ENCODE results near the gene ESYT3.

DNA sequence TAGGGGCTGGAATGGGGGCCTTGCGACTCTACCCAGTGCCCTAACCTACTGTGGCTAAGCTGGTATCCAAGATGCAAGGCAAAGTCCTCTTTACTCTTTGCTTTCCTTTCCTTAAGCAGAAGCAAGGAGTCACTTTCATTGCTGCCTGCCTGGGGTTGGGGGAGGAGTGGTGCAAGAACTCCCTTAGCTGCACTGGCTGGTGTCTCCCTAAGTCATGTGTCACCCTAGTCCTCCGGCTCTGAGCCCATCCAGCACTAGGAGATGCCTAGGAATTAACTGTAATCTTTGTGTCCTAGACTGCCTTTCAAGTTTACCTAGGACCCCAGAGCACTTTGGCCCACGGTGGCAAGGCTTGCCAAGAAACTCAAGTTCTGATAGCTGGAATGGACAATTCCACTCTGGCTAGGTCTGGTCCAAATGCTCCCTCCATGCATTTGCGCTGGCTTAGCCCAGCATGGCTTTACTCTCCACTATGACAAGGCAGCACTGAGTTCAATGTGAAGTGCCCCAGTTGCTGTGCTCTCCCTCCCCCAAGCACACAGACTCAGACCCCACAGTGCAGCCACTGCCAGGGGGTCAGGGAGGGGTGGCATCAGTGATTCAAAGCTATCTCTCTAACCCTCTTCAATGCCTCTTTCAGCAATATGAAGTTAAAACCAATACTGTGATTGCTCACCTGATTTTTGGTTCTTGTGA lies 58.7 kb downstream of the ESYT3 start:
- TF ChIP-seq, protein P1, sequence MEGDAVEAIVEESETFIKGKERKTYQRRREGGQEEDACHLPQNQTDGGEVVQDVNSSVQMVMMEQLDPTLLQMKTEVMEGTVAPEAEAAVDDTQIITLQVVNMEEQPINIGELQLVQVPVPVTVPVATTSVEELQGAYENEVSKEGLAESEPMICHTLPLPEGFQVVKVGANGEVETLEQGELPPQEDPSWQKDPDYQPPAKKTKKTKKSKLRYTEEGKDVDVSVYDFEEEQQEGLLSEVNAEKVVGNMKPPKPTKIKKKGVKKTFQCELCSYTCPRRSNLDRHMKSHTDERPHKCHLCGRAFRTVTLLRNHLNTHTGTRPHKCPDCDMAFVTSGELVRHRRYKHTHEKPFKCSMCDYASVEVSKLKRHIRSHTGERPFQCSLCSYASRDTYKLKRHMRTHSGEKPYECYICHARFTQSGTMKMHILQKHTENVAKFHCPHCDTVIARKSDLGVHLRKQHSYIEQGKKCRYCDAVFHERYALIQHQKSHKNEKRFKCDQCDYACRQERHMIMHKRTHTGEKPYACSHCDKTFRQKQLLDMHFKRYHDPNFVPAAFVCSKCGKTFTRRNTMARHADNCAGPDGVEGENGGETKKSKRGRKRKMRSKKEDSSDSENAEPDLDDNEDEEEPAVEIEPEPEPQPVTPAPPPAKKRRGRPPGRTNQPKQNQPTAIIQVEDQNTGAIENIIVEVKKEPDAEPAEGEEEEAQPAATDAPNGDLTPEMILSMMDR (conservative IDR thresholded peaks at IDR 0.05), result no peak
- no peak for TF ChIP-seq ZFX (IDR thresholded peaks at IDR 0.05)

All from C4-2B (cell line).